GM23248 (cell line): ENCODE measurements around the gene RNF224. TPM values are rescaled to one million over a fixed set of nuclear protein-coding genes. Genes with fewer than 3 reads are reported as not detected.

Experiments
- DNase-seq: peaks from one replicate; pipeline ENCODE4 v3.0.0-alpha.2; 2015
- H2AFZ ChIP-seq: fragments of 200-600 bp; sonication (generic); 2 replicates; pipeline ENCODE4 v1.6.1; 2016; ENCODE audit warnings: antibody characterized with exemption
- H3F3A ChIP-seq: fragments of 200-600 bp; sonication (generic); 2 replicates; pipeline ENCODE4 v1.6.1; 2016; ENCODE audit warnings: mild to moderate bottlenecking, antibody characterized with exemption, mixed run types; ENCODE audit not compliant: insufficient read depth
- H3K27ac ChIP-seq: fragments of 200-600 bp; sonication (generic); 2 replicates; pipeline ENCODE4 v1.5.1; 2016; ENCODE audit warnings: mild to moderate bottlenecking
- H3K27me3 ChIP-seq: fragments of 200-600 bp; sonication (generic); replicated peaks from 2 replicates; pipeline ENCODE4 v1.6.1; 2016; ENCODE audit warnings: mild to moderate bottlenecking; ENCODE audit not compliant: insufficient read depth
- H3K36me3 ChIP-seq: fragments of 200-600 bp; sonication (generic); 2 replicates; pipeline ENCODE4 v1.6.1; 2016; ENCODE audit warnings: low read depth, mild to moderate bottlenecking
- H3K4me1 ChIP-seq: fragments of 200-600 bp; sonication (generic); 2 replicates; pipeline ENCODE4 v1.6.1; 2016; ENCODE audit warnings: mild to moderate bottlenecking; ENCODE audit not compliant: insufficient read depth
- H3K4me2 ChIP-seq: fragments of 200-600 bp; sonication (generic); one replicate; pipeline ENCODE4 v1.6.1; 2016; ENCODE audit warnings: mild to moderate bottlenecking; ENCODE audit not compliant: unreplicated experiment
- H3K4me3 ChIP-seq: fragments of 200-600 bp; sonication (generic); 2 replicates; pipeline ENCODE4 v1.5.1; 2016; ENCODE audit warnings: mild to moderate bottlenecking
- H3K79me2 ChIP-seq: fragments of 200-600 bp; sonication (generic); 2 replicates; pipeline ENCODE4 v1.6.1; 2016; ENCODE audit warnings: mild to moderate bottlenecking; ENCODE audit not compliant: insufficient read depth
- H3K9ac ChIP-seq: fragments of 200-600 bp; sonication (generic); 2 replicates; pipeline ENCODE4 v1.6.1; 2016; ENCODE audit warnings: mild to moderate bottlenecking
- H3K9me2 ChIP-seq: fragments of 200-600 bp; sonication (generic); 2 replicates; pipeline ENCODE4 v1.6.1; 2016; ENCODE audit warnings: mixed run types, mild to moderate bottlenecking, moderate library complexity; ENCODE audit not compliant: insufficient read depth
- H3K9me3 ChIP-seq: fragments of 200-600 bp; sonication (generic); one replicate; pipeline ENCODE4 v1.6.1; 2017; ENCODE audit warnings: low read depth
- H4K20me1 ChIP-seq: fragments of 200-600 bp; sonication (generic); 2 replicates; pipeline ENCODE4 v1.6.0; 2016; ENCODE audit not compliant: insufficient read depth
- EZH2 ChIP-seq: fragments of 200-600 bp; sonication (generic); IDR thresholded peaks from 2 replicates; pipeline ENCODE4 v1.6.1; 2018; ENCODE audit warnings: antibody characterized with exemption, mild to moderate bottlenecking; ENCODE audit not compliant: insufficient read depth, poor library complexity, severe bottlenecking
- EZH2phosphoT487 ChIP-seq: fragments of 200-600 bp; sonication (generic); IDR thresholded peaks from 2 replicates; pipeline ENCODE4 v1.6.1; 2018; ENCODE audit warnings: antibody characterized with exemption, moderate library complexity, mild to moderate bottlenecking, low read depth; ENCODE audit not compliant: insufficient read depth
- WGBS, 2 experiments: methylation state at CpG; one replicate each; pipeline ENCODE4 v1.1.6; 2015 to 2017; ENCODE audit warnings: low lambda C conversion rate in 2 of 2, low coverage in 1 of 2; ENCODE audit errors: missing lambda C conversion rate in 2 of 2; 5-methylcytosine and 5-hydroxymethylcytosine counted together
- in situ Hi-C: fragments of 300-500 bp; cut with MboI; formaldehyde crosslinking; loops from 2 replicates; pipeline ENCODE4 v1.15.0; 2020
- polyA plus RNA-seq: library from polyadenylated mRNA; unstranded; fragments of >200 nt; fragmentation: Nextera tagmentation; extraction: Ambion mirVana; gene quantifications from 2 replicates; pipeline ENCODE4 v1.2.1, GENCODE V29; 2016
- total RNA-seq: library from RNA; depleted of rRNA; stranded (reverse); fragments of >200 nt; shearing (Covaris generic); gene quantifications from 2 replicates; pipeline ENCODE4 v1.2.3, GENCODE V29; 2014

The RNF224 gene
- total and polyA plus RNA-seq, 2 experiments from 2014 or later, result not detected

- WGBS, 2 experiments, result 73 to 81% methylated on average over 16 to 19 of the region's 19 CpGs
- Histone ChIP-seq H3K4me1 (0 out of 2 replicates have a peak, but pooled peaks cover 12% of the 10 kb centered on the region), H3K79me2 (peaks cover 84% of the 10 kb centered on the region), H3F3A (no peaks in the 10 kb centered on the region), H3K4me3 (peak overlapping the region; percentile 66), H3K36me3 (no peaks in the 10 kb centered on the region), H3K27ac (no peak overlapping the region), H4K20me1 (no peaks in the 10 kb centered on the region), H3K27me3 (no peaks in the 10 kb centered on the region), H3K9me3 (no peaks in the 10 kb centered on the region), H3K9ac (peak overlapping the region; percentile 61; the same call in 1 of the 2 replicates), H2AFZ (no peak overlapping the region), H3K4me2 (peak overlapping the region; percentile 79), H3K9me2 (no peaks in the 10 kb centered on the region)
- in situ Hi-C loops, result no loop called here
- TF ChIP-seq EZH2 (no peak), EZH2phosphoT487 (no peak)
- peak; percentile 38 for DNase-seq
These were observed 29.0 kb upstream of the RNF224 start for GRCh38 chr9:137198051-137198901.

GRCh38 chr9:137198902-137199283 is 28.4 kb upstream of the RNF224 start:
- DNase-seq, result no peak
- Histone ChIP-seq H3K9ac (peak overlapping the region; percentile 61; the same call in 1 of the 2 replicates), H3K4me2 (peak overlapping the region; percentile 79), H3K4me1 (peaks cover 13% of the 10 kb centered on the region), H2AFZ (no peak overlapping the region), H3K4me3 (peak overlapping the region; percentile 66), H3K9me3 (no peaks in the 10 kb centered on the region), H3F3A (no peaks in the 10 kb centered on the region), H4K20me1 (no peaks in the 10 kb centered on the region), H3K36me3 (no peaks in the 10 kb centered on the region), H3K79me2 (peaks cover 84% of the 10 kb centered on the region), H3K9me2 (no peaks in the 10 kb centered on the region), H3K27ac (no peak overlapping the region), H3K27me3 (no peaks in the 10 kb centered on the region)
- 89 to 91% methylated on average over 9 to 11 of the region's 11 CpGs for WGBS, 2 experiments
- TF ChIP-seq EZH2phosphoT487 (no peak), EZH2 (no peak)
- in situ Hi-C loops, result no loop called here

GRCh38 chr9:137199411-137200121 is 27.7 kb upstream of the RNF224 start:
- WGBS, 2 experiments, result 14 to 31% methylated on average over 38 to 39 of the region's 51 CpGs
- peak overlapping the region; percentile 79 for H3K4me2 ChIP-seq
- no peaks in the 10 kb centered on the region for H3K27me3 ChIP-seq
- no peak overlapping the region for H2AFZ ChIP-seq
- H3K9ac ChIP-seq, result peak overlapping the region; percentile 61
- no peaks in the 10 kb centered on the region for H3K36me3 ChIP-seq
- in situ Hi-C loops, result no loop called here
- H3K79me2 ChIP-seq, result peaks cover 84% of the 10 kb centered on the region
- H3K27ac ChIP-seq, result no peak overlapping the region
- H4K20me1 ChIP-seq, result no peaks in the 10 kb centered on the region
- H3K9me3 ChIP-seq, result no peaks in the 10 kb centered on the region
- peak overlapping the region; percentile 66 for H3K4me3 ChIP-seq
- TF ChIP-seq EZH2 (no peak), EZH2phosphoT487 (no peak)
- no peaks in the 10 kb centered on the region for H3K9me2 ChIP-seq
- peaks cover 20% of the 10 kb centered on the region for H3K4me1 ChIP-seq
- no peaks in the 10 kb centered on the region; the same call in 1 of the 2 replicates for H3F3A ChIP-seq
- peak; percentile 28 for DNase-seq

GRCh38 chr9:137200311-137201204 is 26.7 kb upstream of the RNF224 start, which contains the start of gene TPRN:
Gene TPRN (minus strand): TSS chr9:137200741. CDS start chr9:137200711, 30 bp downstream.
- H3F3A ChIP-seq, result no peaks in the 10 kb centered on the region; the same call in 1 of the 2 replicates
- H3K9me3 ChIP-seq, result no peaks in the 10 kb centered on the region
- H3K9me2 ChIP-seq, result no peaks in the 10 kb centered on the region
- no peaks in the 10 kb centered on the region for H3K27me3 ChIP-seq
- H3K4me3 ChIP-seq, result peak within 1 kb of the TSS; percentile 90
- H2AFZ ChIP-seq, result peak within 1 kb of the TSS; percentile 74
- peak within 1 kb of the TSS; percentile 92 for H3K4me2 ChIP-seq
- WGBS, 2 experiments, result 2% methylated on average over 39 to 70 of the region's 118 CpGs
- peak within 1 kb of the TSS; percentile 43; the same call in 1 of the 2 replicates for H3K27ac ChIP-seq
- H3K79me2 ChIP-seq, result peaks cover 83% of the 10 kb centered on the region
- H3K4me1 ChIP-seq, result peaks cover 20% of the 10 kb centered on the region
- H3K36me3 ChIP-seq, result no peaks in the 10 kb centered on the region
- in situ Hi-C loops, result no loop called here
- no peaks in the 10 kb centered on the region for H4K20me1 ChIP-seq
- peak; percentile 100 for DNase-seq
- H3K9ac ChIP-seq, result peak within 1 kb of the TSS; percentile 73
- TF ChIP-seq EZH2 (no peak), EZH2phosphoT487 (no peak)
